HepG2 (cell line): ENCODE data around the gene CUL4B. TPM values are rescaled to one million over a fixed set of nuclear protein-coding genes. Genes with fewer than 3 reads are reported as not detected.

Experiments used
- FIP1L1 ChIP-seq: fragments of 200-400 bp; formaldehyde crosslinking; IDR thresholded peaks from 2 replicates; pipeline ENCODE4 v1.6.1; 2018; ENCODE audit warnings: low read depth, mild to moderate bottlenecking, low read length, moderate library complexity, borderline replicate concordance; ENCODE audit not compliant: insufficient read depth
- GATAD1 ChIP-seq: IDR thresholded peaks from 2 replicates; pipeline ENCODE4 v1.6.1; 2016; ENCODE audit warnings: missing genetic modification reagents, missing compliant biosample characterization
- NCOA2 ChIP-seq: sonication (generic); formaldehyde crosslinking; IDR thresholded peaks from 2 replicates; pipeline ENCODE4 v1.8.0; 2022; ENCODE audit warnings: inconsistent platforms
- PHF20 ChIP-seq: sonication (generic); formaldehyde crosslinking; IDR thresholded peaks from 2 replicates; pipeline ENCODE4 v1.5.0; 2020; ENCODE audit warnings: mild to moderate bottlenecking, missing genetic modification reagents
- RFX5 ChIP-seq: IDR thresholded peaks from 2 replicates; pipeline ENCODE4 v1.6.1; 2011; ENCODE audit warnings: low read depth, low read length, improper control_type of control experiment
- SIN3A ChIP-seq: IDR thresholded peaks from 2 replicates; pipeline ENCODE4 v1.6.1; 2011; ENCODE audit warnings: low read depth, mild to moderate bottlenecking, control low read depth, low read length, borderline replicate concordance
- SRSF1 ChIP-seq: fragments of 200-400 bp; formaldehyde crosslinking; optimal IDR thresholded peaks from 2 replicates; pipeline ENCODE3; 2017; ENCODE audit warnings: mild to moderate bottlenecking, low read depth, low read length, moderate library complexity
- STAG1 ChIP-seq: sonication (generic); formaldehyde crosslinking; IDR thresholded peaks from 2 replicates; pipeline ENCODE4 v1.4.0; 2020; ENCODE audit warnings: missing genetic modification reagents
- ZNF230 ChIP-seq: sonication (generic); formaldehyde crosslinking; IDR thresholded peaks from 2 replicates; pipeline ENCODE4 v1.4.0; 2020; ENCODE audit warnings: mild to moderate bottlenecking, missing genetic modification reagents
- polyA plus RNA-seq, 8 experiments: library from polyadenylated mRNA; depleted of rRNA in 3 of 8; stranded (reverse) in 7 of 8; unstranded in 1 of 8; fragments of >200 nt; fragmentation: Illumina TruSeq in 4 of 8; extraction: Trizol in 4 of 8; gene quantifications; 2 replicates each; pipeline versions ENCODE4 v1.2.1 to v1.2.3, GENCODE V29; 2011 to 2016; ENCODE audit warnings: low read depth in 4 of 8, missing spikeins in 1 of 8, mixed read lengths in 1 of 8; ENCODE audit not compliant: insufficient read depth in 1 of 8
- total RNA-seq, 5 experiments: library from RNA; depleted of rRNA; stranded (reverse); fragments of >200 nt; fragmentation: Illumina TruSeq; extraction: Trizol; gene quantifications; 2 replicates each; pipeline ENCODE4 v1.2.3, GENCODE V29; 2016; ENCODE audit warnings: low read depth in 1 of 5
- TF ChIP-seq, protein P1 (sequence below): sonication (generic); formaldehyde crosslinking; IDR thresholded peaks from 2 replicates; pipeline ENCODE4; 2020; ENCODE audit warnings: missing genetic modification reagents, mild to moderate bottlenecking, borderline replicate concordance
- TF ChIP-seq, protein P2 (sequence below): sonication (generic); formaldehyde crosslinking; IDR thresholded peaks from 2 replicates; pipeline ENCODE4 v1.5.0; 2020; ENCODE audit warnings: mild to moderate bottlenecking, missing genetic modification reagents, moderate library complexity
- TF ChIP-seq, protein P3 (sequence below): sonication (generic); formaldehyde crosslinking; IDR thresholded peaks from 2 replicates; pipeline ENCODE4 v1.9.0; 2021; ENCODE audit warnings: mild to moderate bottlenecking, missing genetic modification reagents
- TF ChIP-seq, protein P4 (sequence below): sonication (generic); formaldehyde crosslinking; IDR thresholded peaks from 2 replicates; pipeline ENCODE4 v1.8.0; 2022; ENCODE audit warnings: missing genetic modification reagents, low read depth, mild to moderate bottlenecking, borderline replicate concordance
- TF ChIP-seq, protein P5 (sequence below): sonication (generic); formaldehyde crosslinking; IDR thresholded peaks from 2 replicates; pipeline ENCODE4 v1.8.1; 2022; ENCODE audit warnings: mild to moderate bottlenecking, missing genetic modification reagents

Gene CUL4B
- total and polyA plus RNA-seq, 2 of the 13 experiments (the other 11 are each of a cell fraction or from before 2014, with no cell fraction given), result 21.6 to 28.5 TPM

DNA sequence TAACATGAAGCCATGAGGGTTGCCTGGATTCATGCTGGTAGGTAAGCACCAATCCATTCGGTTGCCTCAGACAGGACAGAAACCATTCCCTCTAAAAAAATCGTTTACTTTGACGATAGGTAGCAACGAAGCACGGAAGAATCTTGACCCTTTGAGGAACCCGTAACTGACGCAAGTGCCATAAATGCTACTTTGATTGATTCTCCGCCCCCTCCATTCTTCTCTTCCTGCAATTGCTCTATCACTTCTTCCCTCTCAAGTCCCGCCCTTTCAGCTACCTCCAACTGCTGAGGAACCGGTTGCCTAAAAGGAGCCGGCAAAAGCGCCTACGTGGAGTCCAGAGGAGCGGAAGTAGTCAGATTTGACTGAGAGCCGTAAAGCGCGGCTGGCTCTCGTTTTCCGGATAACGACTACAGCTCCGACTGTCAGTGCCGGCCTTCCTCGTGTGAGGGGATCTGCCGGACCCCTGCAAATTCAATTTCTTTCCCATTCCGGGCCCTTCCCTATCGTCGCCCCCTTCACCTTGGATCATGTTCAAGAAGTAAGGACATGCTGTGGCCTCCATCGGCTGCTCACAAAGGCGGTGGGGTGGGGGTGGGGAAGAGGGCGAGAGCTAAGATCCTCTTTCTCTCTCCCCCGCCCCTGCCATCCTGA lies 43.1 kb upstream of the CUL4B start, which contains the start of gene MCTS1 (continued):
- TF ChIP-seq, protein P1, sequence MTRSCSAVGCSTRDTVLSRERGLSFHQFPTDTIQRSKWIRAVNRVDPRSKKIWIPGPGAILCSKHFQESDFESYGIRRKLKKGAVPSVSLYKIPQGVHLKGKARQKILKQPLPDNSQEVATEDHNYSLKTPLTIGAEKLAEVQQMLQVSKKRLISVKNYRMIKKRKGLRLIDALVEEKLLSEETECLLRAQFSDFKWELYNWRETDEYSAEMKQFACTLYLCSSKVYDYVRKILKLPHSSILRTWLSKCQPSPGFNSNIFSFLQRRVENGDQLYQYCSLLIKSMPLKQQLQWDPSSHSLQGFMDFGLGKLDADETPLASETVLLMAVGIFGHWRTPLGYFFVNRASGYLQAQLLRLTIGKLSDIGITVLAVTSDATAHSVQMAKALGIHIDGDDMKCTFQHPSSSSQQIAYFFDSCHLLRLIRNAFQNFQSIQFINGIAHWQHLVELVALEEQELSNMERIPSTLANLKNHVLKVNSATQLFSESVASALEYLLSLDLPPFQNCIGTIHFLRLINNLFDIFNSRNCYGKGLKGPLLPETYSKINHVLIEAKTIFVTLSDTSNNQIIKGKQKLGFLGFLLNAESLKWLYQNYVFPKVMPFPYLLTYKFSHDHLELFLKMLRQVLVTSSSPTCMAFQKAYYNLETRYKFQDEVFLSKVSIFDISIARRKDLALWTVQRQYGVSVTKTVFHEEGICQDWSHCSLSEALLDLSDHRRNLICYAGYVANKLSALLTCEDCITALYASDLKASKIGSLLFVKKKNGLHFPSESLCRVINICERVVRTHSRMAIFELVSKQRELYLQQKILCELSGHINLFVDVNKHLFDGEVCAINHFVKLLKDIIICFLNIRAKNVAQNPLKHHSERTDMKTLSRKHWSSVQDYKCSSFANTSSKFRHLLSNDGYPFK (CRISPR knock-in tag), result no peak; the same call in 1 of the 2 replicates
- TF ChIP-seq GATAD1 (0 out of 2 replicates have a peak, but pooled peaks have one; percentile 77), NCOA2 (CRISPR knock-in tag) (0 out of 2 replicates have a peak, but pooled peaks have one; percentile 21), FIP1L1 (no peak), STAG1 (CRISPR knock-in tag) (no peak), PHF20 (CRISPR knock-in tag) (peak; percentile 77), SRSF1 (no peak), RFX5 (no peak), ZNF230 (CRISPR knock-in tag) (no peak), SIN3A (0 out of 2 replicates have a peak, but pooled peaks have one; percentile 23)
- TF ChIP-seq, protein P2, sequence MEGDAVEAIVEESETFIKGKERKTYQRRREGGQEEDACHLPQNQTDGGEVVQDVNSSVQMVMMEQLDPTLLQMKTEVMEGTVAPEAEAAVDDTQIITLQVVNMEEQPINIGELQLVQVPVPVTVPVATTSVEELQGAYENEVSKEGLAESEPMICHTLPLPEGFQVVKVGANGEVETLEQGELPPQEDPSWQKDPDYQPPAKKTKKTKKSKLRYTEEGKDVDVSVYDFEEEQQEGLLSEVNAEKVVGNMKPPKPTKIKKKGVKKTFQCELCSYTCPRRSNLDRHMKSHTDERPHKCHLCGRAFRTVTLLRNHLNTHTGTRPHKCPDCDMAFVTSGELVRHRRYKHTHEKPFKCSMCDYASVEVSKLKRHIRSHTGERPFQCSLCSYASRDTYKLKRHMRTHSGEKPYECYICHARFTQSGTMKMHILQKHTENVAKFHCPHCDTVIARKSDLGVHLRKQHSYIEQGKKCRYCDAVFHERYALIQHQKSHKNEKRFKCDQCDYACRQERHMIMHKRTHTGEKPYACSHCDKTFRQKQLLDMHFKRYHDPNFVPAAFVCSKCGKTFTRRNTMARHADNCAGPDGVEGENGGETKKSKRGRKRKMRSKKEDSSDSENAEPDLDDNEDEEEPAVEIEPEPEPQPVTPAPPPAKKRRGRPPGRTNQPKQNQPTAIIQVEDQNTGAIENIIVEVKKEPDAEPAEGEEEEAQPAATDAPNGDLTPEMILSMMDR (CRISPR knock-in tag), result no peak
- TF ChIP-seq, protein P3, sequence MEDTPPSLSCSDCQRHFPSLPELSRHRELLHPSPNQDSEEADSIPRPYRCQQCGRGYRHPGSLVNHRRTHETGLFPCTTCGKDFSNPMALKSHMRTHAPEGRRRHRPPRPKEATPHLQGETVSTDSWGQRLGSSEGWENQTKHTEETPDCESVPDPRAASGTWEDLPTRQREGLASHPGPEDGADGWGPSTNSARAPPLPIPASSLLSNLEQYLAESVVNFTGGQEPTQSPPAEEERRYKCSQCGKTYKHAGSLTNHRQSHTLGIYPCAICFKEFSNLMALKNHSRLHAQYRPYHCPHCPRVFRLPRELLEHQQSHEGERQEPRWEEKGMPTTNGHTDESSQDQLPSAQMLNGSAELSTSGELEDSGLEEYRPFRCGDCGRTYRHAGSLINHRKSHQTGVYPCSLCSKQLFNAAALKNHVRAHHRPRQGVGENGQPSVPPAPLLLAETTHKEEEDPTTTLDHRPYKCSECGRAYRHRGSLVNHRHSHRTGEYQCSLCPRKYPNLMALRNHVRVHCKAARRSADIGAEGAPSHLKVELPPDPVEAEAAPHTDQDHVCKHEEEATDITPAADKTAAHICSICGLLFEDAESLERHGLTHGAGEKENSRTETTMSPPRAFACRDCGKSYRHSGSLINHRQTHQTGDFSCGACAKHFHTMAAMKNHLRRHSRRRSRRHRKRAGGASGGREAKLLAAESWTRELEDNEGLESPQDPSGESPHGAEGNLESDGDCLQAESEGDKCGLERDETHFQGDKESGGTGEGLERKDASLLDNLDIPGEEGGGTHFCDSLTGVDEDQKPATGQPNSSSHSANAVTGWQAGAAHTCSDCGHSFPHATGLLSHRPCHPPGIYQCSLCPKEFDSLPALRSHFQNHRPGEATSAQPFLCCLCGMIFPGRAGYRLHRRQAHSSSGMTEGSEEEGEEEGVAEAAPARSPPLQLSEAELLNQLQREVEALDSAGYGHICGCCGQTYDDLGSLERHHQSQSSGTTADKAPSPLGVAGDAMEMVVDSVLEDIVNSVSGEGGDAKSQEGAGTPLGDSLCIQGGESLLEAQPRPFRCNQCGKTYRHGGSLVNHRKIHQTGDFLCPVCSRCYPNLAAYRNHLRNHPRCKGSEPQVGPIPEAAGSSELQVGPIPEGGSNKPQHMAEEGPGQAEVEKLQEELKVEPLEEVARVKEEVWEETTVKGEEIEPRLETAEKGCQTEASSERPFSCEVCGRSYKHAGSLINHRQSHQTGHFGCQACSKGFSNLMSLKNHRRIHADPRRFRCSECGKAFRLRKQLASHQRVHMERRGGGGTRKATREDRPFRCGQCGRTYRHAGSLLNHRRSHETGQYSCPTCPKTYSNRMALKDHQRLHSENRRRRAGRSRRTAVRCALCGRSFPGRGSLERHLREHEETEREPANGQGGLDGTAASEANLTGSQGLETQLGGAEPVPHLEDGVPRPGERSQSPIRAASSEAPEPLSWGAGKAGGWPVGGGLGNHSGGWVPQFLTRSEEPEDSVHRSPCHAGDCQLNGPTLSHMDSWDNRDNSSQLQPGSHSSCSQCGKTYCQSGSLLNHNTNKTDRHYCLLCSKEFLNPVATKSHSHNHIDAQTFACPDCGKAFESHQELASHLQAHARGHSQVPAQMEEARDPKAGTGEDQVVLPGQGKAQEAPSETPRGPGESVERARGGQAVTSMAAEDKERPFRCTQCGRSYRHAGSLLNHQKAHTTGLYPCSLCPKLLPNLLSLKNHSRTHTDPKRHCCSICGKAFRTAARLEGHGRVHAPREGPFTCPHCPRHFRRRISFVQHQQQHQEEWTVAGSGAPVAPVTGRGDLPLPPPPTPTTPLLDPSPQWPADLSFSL, result no peak
- TF ChIP-seq, protein P4, sequence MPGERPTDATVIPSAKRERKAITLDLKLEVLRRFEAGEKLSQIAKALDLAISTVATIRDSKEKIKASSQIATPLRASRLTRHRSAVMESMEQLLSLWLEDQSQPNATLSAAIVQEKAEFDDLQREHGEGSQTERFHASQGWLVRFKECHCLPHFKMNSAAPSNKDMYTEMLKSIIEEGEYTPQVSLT (CRISPR knock-in tag), result no peak
- TF ChIP-seq, protein P5, sequence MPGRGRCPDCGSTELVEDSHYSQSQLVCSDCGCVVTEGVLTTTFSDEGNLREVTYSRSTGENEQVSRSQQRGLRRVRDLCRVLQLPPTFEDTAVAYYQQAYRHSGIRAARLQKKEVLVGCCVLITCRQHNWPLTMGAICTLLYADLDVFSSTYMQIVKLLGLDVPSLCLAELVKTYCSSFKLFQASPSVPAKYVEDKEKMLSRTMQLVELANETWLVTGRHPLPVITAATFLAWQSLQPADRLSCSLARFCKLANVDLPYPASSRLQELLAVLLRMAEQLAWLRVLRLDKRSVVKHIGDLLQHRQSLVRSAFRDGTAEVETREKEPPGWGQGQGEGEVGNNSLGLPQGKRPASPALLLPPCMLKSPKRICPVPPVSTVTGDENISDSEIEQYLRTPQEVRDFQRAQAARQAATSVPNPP (CRISPR knock-in tag), result no peak
